Motor neuron (in vitro differentiated cells): ENCODE data around the gene GCAT. TPM values are rescaled to one million over a fixed set of nuclear protein-coding genes. Genes with fewer than 3 reads are reported as not detected.
A peak's percentile ranks its signal among the peaks of the same experiment; 100 is the strongest.

Experiments used
- ATAC-seq, 8 experiments: fragments of 200-7000 bp; cut with Tn5 transposase; replicated peaks in 6 of 8; 2 replicates each; pipeline ENCODE4 v1.8.0; 2021; ENCODE audit warnings: mild to moderate bottlenecking in 8 of 8, moderate library complexity in 8 of 8
- H3K27ac ChIP-seq, 2 donors: fragments of 250-450 bp; sonication (Bioruptor Pico); 2 replicates each; pipeline ENCODE4 v1.9.0; 2021; ENCODE audit warnings: antibody characterized with exemption in 2 of 2, mild to moderate bottlenecking in 2 of 2, moderate library complexity in 1 of 2
- H3K4me1 ChIP-seq, 2 donors: fragments of 250-450 bp; sonication (Bioruptor Pico); replicated peaks in 1 of 2; 2 replicates each; pipeline ENCODE4 v1.6.1; 2021; ENCODE audit warnings: antibody characterized with exemption in 2 of 2, mild to moderate bottlenecking in 2 of 2, moderate library complexity in 1 of 2
- H3K4me3 ChIP-seq, 5 donors: fragments of 250-450 bp; sonication (Bioruptor Pico); 2 replicates each; pipeline ENCODE4 v1.9.0; 2021; ENCODE audit warnings: antibody characterized with exemption in 5 of 5, mild to moderate bottlenecking in 5 of 5, moderate library complexity in 4 of 5
- WGBS, 10 experiments: fragments of 450-650 bp; shearing (Covaris generic); methylation state at CpG; one replicate each; pipeline ENCODE4 v1.0.0; 2022; 5-methylcytosine and 5-hydroxymethylcytosine counted together
- in situ Hi-C, 9 experiments: fragments of 400-800 bp; cut with MboI; loops; one replicate each; pipeline ENCODE4 v1.15.0; 2021; ENCODE audit warnings: low sequenced_read_pairs in 9 of 9, low pct_unique_long_range_greater_than_20kb in 2 of 9; ENCODE audit not compliant: unreplicated experiment in 9 of 9
- total RNA-seq, 8 experiments: library from RNA; unstranded; fragments of 300-600 nt; gene quantifications; 2 replicates each; pipeline versions ENCODE4 v1.2.3 to v1.2.4, GENCODE V29; 2022

GCAT gene
- total RNA-seq, 8 experiments from 2014 or later, result 10.6 to 41.6 (median 14.6) TPM

DNA sequence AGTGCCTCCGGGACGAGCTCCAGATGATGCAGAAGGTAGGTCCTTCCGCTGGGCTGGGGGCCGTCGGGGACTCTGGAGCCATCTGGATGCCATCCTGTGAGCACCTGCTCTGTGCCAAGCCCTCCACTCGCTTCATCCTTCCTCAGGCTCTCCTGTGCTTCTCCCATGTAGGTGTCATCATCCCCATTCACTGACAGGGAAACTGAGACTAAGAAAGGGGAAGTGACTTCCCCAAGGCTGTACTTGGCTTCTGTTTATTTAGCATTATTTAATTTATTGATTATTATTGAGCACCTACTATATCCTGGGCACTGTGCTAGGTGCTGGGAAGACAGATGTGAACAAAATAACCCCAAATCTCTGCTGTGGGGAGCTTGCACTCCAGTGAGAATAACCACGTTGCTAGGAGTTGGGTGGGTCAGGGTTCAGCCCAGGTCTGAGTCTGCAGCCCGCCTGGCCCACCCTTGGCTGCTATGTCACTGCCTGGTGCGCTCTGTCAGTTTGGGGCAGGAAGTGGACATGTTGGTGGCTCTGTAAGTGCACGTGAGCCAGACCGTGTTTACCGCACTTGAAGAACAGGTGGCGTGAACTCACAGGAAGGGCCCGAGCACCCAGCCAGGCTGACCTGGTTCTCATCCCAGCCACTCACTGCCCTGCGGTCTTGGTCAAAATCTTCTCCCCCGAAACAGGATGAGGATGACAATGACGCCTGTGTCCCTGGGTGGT, 35.9 kb upstream of the GCAT start:
- ATAC-seq, result no peak
- peaks cover 2 to 9% of the 10 kb centered on the region in 2 donors for H3K4me1 ChIP-seq
- WGBS, 10 experiments, result 73 to 100% (median 97%) methylated on average over 2 to 10 of the region's 17 CpGs; no CpG with 5 or more reads in 4 of the 10 experiments
- no peak overlapping the region for H3K27ac ChIP-seq
- no peak overlapping the region for H3K4me3 ChIP-seq
- in situ Hi-C loops, result no loop called here

DNA sequence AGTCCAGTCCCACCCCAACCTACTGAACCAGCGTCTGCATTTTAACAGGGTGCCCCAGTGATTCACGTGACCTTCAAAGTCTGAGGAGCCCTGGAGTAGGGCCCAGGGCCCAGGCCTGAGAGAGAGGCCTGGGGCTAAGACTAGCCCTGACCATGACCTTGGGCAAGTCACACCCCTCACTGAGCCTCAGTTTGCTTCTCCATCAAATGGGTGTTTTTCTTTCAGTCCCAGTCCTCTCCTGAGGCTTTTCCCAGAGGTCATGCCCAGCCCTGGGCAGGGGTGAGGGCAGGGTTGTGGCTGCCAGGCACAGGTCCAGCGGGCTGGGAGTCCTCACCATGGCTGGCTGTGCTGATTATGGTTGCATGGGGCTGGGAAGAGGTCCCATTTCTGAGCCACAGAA, 33.0 kb upstream of the GCAT start:
- H3K27ac ChIP-seq, result no peak overlapping the region
- 100% methylated on average over 1 of the region's 3 CpGs; no CpG with 5 or more reads in 8 of the 10 experiments for WGBS, 10 experiments
- no peak overlapping the region for H3K4me3 ChIP-seq
- ATAC-seq, result no peak
- peaks cover 7 to 11% of the 10 kb centered on the region in 2 donors for H3K4me1 ChIP-seq
- in situ Hi-C loops, result no loop called here

DNA sequence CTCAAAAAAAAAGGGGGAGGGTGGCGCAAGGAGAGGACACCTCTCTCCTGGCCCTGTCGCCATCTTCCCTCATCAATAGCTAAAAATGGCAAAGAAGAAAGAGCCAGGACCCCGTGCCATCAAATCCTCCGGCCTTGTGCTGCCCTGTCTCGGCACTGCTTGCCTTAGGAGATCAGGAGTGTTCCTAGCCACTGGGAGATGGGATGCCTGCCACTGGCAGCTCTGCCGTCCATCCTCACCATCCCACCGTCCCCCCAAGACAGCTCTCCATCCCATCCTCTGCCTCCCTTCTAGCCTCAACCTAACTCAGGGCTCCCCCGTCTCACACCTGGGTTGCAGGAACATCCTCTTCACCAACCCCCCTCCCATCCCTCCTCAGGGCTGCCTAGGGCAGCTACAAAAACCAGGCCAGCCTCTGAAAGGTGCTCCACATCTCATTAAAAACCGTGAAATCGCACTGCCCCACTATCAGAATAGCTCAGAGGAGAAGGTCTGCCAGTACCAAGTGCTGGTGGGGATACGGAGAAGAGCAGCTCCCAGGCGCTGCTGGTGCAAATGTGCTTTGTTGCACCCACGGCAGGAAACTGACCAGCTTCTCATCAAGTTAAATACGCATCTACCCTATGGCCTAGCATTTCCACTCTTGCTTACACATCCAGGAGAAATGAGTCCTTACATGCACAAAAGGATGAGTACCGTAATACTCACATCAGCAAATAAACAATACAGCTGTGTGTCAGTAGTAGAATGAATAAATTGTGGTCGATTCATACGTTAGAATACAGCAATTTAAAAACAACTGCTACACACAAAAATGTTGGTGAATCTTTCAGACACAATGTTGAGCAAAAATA, 31.7 kb upstream of the GCAT start:
- 20 to 100% (median 85%) methylated on average over 1 to 11 of the region's 17 CpGs for WGBS, 10 experiments
- in situ Hi-C loops, result no loop called here
- Histone ChIP-seq H3K4me3 (no peak overlapping the region), H3K4me1 (peaks cover 7 to 14% of the 10 kb centered on the region in 2 donors), H3K27ac (no peak overlapping the region)
- no peak for ATAC-seq

DNA sequence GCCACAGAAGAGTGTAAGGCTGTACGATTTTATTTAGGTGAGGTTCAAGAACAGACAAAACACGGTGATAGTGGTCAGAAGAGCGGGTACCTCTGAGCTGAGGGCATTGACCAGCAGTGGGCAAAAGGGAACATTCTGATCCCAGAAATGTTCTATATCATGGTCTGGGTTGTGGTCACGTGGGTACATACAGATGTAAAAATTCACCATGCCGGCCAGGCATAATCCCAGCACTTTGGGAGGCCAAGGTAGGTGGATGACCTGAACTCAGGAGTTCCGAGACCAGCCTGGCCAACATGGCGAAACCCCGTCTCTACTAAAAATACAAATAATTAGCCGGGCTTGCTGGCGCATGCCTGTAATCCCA, 31.1 kb upstream of the GCAT start:
- ATAC-seq, result peak in 1 of 8 experiments; percentile 1
- H3K4me1 ChIP-seq, result peaks cover 7 to 14% of the 10 kb centered on the region in 2 donors
- H3K4me3 ChIP-seq, result no peak overlapping the region
- H3K27ac ChIP-seq, result peak overlapping the region in 1 of 2 donors; percentile 28
- in situ Hi-C loops, result no loop called here
- WGBS, 10 experiments, result 38 to 100% (median 81%) methylated on average over 1 to 8 of the region's 10 CpGs

DNA sequence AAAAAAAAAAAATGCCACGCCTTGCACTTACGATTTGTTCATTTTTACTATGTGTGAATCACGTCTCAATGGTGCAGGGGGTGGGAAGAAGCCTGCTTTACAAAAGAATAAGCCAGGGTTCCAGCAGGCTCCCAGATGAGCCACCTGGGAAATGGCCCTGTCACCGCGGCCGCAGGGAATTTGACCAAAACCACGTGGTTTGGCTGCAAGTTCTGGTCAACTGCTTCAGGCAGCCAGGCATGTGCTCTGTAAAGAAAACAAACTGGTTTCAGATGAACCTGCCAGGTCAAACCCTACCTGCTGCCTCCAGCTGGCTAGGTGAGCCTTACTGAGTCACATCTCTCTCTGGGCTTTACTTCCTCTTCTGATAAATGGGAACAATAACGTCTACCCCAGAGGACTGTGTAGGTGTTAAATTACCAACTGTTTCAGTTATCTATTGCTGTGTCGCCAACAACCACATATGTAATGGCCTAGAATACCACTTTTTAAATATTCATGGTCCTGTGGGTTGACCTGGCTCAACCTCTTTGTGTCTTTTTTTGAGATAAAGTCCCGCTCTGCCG, 30.5 kb upstream of the GCAT start:
- ATAC-seq, result peak in 6 of 8 experiments; percentile 30 to 64 (median 52)
- Histone ChIP-seq H3K4me1 (peaks cover 7 to 14% of the 10 kb centered on the region in 2 donors), H3K27ac (peak overlapping the region in 1 of 2 donors; percentile 28), H3K4me3 (no peak overlapping the region)
- in situ Hi-C loops, result no loop called here
- WGBS, 10 experiments, result 5 to 91% (median 30%) methylated on average over 4 to 9 of the region's 11 CpGs; no CpG with 5 or more reads in 5 of the 10 experiments

DNA sequence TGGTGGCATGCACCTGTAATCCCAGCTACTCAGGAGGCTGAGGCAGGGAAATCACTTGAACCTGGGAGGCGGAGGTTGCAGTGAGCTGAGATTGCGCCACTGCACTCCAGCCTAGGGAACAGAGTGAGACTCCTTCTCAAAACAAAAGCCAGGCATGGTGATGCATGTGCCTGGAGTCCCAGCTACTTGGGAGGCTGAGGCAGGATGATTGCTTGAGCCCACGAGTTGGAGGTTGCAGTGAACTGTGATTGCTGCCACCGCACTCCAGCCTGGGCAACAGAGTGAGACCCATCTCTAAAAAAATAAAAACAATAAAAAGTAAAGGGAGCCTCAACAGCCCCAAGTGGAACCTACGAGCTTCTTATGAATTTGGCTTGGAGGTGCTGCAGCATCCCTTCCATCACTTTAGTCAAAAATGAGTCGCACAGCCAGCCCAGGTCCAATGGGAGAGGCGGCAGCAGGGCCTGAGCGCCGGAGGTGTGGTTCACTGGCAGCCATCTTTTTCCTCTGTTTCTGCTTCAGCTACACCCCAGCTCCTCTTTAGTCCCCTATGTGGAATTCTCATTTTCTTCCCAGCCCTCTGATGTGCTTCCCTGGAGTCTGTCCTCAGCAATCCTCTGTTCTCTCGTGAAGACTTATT, 29.2 kb upstream of the GCAT start:
- peaks cover 7 to 14% of the 10 kb centered on the region in 2 donors for H3K4me1 ChIP-seq
- no peak for ATAC-seq
- in situ Hi-C loops, result no loop called here
- H3K27ac ChIP-seq, result no peak overlapping the region
- H3K4me3 ChIP-seq, result no peak overlapping the region
- WGBS, 10 experiments, result 80 to 100% (median 97%) methylated on average over 1 to 5 of the region's 10 CpGs; no CpG with 5 or more reads in 2 of the 10 experiments

DNA sequence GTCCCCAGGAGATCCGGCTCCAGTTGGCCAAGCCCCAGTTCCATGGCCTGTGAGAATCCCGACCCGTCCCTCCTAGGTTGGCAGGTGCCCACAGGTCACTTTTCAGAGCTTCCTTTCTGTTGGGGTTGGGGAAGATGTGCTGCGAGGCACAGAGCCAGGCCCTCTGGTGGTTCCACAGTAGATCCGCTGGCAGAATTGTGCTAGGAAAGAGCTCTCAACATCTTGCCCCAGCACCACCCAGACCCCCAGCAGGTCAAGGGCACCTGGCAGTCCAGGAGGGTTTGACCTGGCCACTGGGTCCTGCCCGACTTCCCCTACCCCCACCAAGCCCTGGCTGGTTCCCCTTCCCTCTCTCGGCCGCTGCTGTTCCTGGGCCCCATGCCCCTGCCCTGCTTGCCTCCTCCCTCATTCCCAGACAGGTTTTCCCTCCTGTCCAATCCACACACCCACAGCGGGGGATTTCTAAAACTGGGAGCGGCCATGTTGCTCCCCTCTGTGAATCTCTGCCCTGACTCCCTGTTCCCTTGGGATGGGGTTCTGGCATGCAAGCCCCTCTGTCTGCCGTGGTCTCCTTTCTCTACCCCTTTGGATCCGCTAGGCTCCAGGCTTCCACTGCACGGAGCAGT, 26.2 kb upstream of the GCAT start:
- WGBS, 10 experiments, result 0 to 83% (median 74%) methylated on average over 1 to 6 of the region's 13 CpGs; no CpG with 5 or more reads in 6 of the 10 experiments
- Histone ChIP-seq H3K27ac (no peak overlapping the region), H3K4me3 (no peak overlapping the region), H3K4me1 (peaks cover 7 to 14% of the 10 kb centered on the region in 2 donors)
- ATAC-seq, result peak in 1 of 8 experiments; percentile 19
- in situ Hi-C loops, result no loop called here

DNA sequence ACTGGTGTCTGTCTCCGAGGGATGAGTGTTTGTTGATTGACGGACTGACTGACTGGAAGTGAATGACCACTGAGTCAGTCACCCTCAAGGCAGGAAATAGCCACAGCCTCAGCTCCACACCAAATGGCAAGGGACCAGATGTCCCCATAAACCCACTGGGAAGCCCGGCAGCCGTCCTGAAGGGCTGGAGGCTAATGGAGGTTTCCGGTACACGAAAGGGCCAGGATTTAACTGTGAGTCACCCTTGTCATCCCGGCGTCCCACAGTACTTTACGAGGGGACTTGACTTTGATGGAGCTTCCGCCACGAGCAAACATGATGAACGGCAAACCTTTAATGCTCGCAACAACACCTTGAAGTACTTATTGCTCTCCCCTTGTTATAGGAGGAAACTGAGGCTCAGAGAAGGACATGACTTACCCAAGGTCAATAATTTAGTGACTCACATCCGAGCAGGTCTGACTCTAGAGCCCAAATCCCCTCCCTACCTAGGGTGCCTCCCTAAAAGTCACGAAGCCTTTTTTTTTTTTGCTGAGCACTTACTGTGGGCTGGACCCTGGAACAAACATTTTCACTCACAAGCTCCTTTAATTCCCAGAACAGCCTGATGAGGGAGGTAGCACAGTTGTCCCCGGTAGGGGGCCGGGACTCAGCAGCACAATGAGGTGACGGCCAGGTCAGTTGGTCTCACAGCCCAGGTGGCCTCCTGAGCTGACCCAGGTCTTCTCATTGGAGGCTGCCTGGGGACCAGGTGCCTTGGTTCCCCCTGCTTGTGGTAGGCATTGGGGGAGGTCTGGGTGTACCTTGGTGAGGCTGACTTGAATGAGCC, 25.2 kb upstream of the GCAT start:
- 0 to 90% (median 61%) methylated on average over 2 to 12 of the region's 18 CpGs; no CpG with 5 or more reads in 1 of the 10 experiments for WGBS, 10 experiments
- Histone ChIP-seq H3K27ac (no peak overlapping the region), H3K4me1 (peaks cover 0 to 10% of the 10 kb centered on the region in 2 donors), H3K4me3 (no peak overlapping the region)
- in situ Hi-C loops, result no loop called here
- ATAC-seq, result peak in 2 of 8 experiments; percentile 4 to 24

DNA sequence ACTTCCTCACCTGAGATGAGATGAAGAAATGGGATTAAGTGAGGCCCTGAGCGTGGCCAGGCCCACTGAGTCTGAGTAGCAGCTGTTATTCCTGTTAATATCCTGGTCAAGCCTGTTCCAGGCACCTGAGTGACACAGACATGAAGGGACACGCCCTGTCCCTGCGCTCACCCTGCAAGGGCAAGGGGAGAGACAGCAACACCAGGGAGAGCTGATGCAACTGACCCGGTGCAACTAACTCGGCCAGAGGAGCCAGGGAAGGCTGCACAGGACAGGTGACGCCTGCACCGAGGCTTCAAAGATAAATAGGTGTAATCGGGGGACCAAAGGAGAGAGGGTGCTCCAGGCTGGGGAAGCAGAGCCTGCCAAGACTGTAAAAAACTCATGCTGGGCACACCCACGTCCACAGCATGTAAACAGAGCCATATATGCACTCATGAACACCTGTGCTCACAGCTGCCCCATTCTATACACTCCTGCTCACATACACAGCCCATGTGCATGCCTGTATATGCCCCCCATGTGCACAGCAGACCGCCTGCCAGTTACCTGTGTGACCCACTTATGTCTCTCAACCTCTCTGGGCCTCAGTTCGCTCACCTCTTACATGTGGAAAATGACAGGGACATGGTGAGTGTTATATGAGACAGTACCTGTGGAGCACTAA, 22.8 kb upstream of the GCAT start:
- H3K27ac ChIP-seq, result no peak overlapping the region
- in situ Hi-C loops, result no loop called here
- peak; percentile 26 to 85 (median 64) for ATAC-seq
- 53 to 100% (median 76%) methylated on average over 1 to 7 of the region's 11 CpGs; no CpG with 5 or more reads in 3 of the 10 experiments for WGBS, 10 experiments
- peaks cover 0 to under 1% of the 10 kb centered on the region in 2 donors for H3K4me1 ChIP-seq
- H3K4me3 ChIP-seq, result no peak overlapping the region

DNA sequence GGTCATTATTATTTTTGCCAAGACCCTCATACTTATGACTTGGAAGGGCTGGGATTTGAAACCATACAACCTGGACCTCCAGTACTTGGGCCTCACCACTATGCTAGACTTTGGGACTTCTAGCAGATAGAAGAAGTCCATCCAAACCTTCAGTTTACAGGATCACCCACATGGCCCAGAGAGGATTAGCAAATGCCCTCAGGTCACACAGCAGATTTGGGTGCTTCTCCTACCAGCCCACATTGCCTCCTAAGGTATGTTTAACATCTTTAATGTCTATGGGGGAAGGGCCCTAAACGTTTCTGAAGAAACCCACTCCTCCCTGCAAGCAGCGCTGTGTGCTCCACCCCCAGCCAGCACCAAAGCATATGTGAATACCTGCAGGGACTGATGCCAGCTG, 17.5 kb upstream of the GCAT start:
- no peak for ATAC-seq
- H3K4me1 ChIP-seq, result no peaks in the 10 kb centered on the region
- in situ Hi-C loops, result no loop called here
- H3K27ac ChIP-seq, result no peak overlapping the region
- no peak overlapping the region for H3K4me3 ChIP-seq
- 0 to 63% (median 38%) methylated on average over 1 to 2 of the region's 2 CpGs; no CpG with 5 or more reads in 6 of the 10 experiments for WGBS, 10 experiments

DNA sequence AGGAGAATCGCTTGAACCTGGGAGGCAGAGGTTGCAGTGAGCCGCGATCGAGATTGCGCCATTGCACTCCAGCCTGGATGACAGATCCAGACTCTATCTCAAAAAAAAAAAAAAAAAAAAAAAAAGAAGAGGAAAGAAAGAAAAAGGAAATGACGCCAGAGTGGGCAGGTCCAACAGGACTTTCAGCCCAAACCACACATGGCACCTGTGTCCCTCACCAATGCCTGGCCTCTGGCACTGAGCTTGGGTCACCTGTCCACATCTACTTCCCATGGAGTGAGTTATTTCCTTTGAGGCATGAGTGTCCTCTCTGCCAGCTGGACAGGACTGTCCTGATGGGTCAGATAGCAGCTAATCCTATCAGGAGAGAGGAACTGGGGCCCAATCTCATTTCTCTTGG, 15.2 kb upstream of the GCAT start:
- Histone ChIP-seq H3K4me3 (no peak overlapping the region), H3K4me1 (no peaks in the 10 kb centered on the region), H3K27ac (no peak overlapping the region)
- no peak for ATAC-seq
- 65 to 100% (median 80%) methylated on average over 1 to 5 of the region's 6 CpGs; no CpG with 5 or more reads in 5 of the 10 experiments for WGBS, 10 experiments
- in situ Hi-C loops, result no loop called here
